A549 (cell line): ENCODE measurements around the gene TACC2. TPM values are rescaled to one million over a fixed set of nuclear protein-coding genes. Genes with fewer than 3 reads are reported as not detected.

Experiments used
- ATAC-seq, 2 experiments: fragments of 200-7000 bp in 1 of 2; fragments of >200 bp in 1 of 2; cut with Nextera tagmentation in 1 of 2; cut with Tn5 transposase in 1 of 2; 3 replicates each; pipeline versions ENCODE4 v1.8.0 to v1.9.1; 2018 to 2020; ENCODE audit warnings: mild to moderate bottlenecking in 1 of 2, moderate library complexity in 1 of 2
- CTCF ChIA-PET: fragments of 300-600 bp; sonication (Branson Sonifier 250); formaldehyde crosslinking; extraction: SDS; loops from one replicate; lab custom pipeline; 2021; ENCODE audit warnings: antibody characterized with exemption, inconsistent platforms; lab: Yijun Ruan, JAX
- POLR2A ChIA-PET: fragments of 350-600 bp; formaldehyde crosslinking; extraction: SDS; loops from one replicate; lab custom pipeline; 2021; ENCODE audit warnings: antibody characterized with exemption, inconsistent platforms; lab: Yijun Ruan, JAX
- DNase-seq, 2 experiments: peaks; one replicate each; pipeline versions ENCODE4 v3.0.0 to v3.0.0-alpha.2; 2011 to 2016; ENCODE audit warnings: low read depth in 1 of 2, low spot score in 1 of 2
- FAIRE-seq: peaks from 2 replicates; lab custom pipeline; 2011; peaks lifted over from hg19 to GRCh38; lab: Jason Lieb, UNC
- H3K27ac ChIP-seq, 2 experiments: fragments of >200 bp; sonication (Bioruptor Twin); formaldehyde crosslinking; 3 replicates each; pipeline ENCODE4 v1.5.1; 2016 to 2017
- H3K4me1 ChIP-seq: fragments of >200 bp; sonication (Bioruptor Twin); formaldehyde crosslinking; 3 replicates; pipeline ENCODE4 v1.6.1; 2016
- H3K4me2 ChIP-seq: fragments of >200 bp; sonication (Bioruptor Twin); formaldehyde crosslinking; 3 replicates; pipeline ENCODE4 v1.6.1; 2016
- H3K4me3 ChIP-seq: fragments of >200 bp; sonication (Bioruptor Twin); formaldehyde crosslinking; 3 replicates; pipeline ENCODE4 v1.5.1; 2016
- H3K9me3 ChIP-seq: fragments of >200 bp; sonication (Bioruptor Twin); formaldehyde crosslinking; 3 replicates; pipeline ENCODE4 v1.6.1; 2016
- BHLHE40 ChIP-seq: IDR thresholded peaks from 2 replicates; pipeline ENCODE4 v1.6.1; 2012; ENCODE audit warnings: low read depth, low read length, inconsistent platforms
- CBX8 ChIP-seq: fragments of 200-600 bp; sonication (generic); IDR thresholded peaks from 2 replicates; pipeline ENCODE4 v1.6.1; 2016
- E2F6 ChIP-seq: IDR thresholded peaks from 2 replicates; pipeline ENCODE4 v1.6.1; 2012; ENCODE audit warnings: low read depth, borderline replicate concordance
- ELK1 ChIP-seq: fragments of 150-350 bp; IDR thresholded peaks from 2 replicates; pipeline ENCODE4 v1.6.1; 2014; ENCODE audit warnings: low read depth, mild to moderate bottlenecking, low read length
- EP300 ChIP-seq, 2 experiments: fragments of >200 bp; sonication (Bioruptor Twin); formaldehyde crosslinking; IDR thresholded peaks; 2 replicates in 1 of 2; 3 replicates in 1 of 2; pipeline ENCODE4 v1.6.1; 2016 to 2017
- HOXB13 ChIP-seq: fragments of 250-450 bp; sonication (Bioruptor Pico); IDR thresholded peaks from 2 replicates; pipeline ENCODE4 v1.5.0; 2020; ENCODE audit warnings: low read depth, mild to moderate bottlenecking, moderate library complexity
- HOXB5 ChIP-seq: fragments of 250-450 bp; sonication (Bioruptor Pico); IDR thresholded peaks from 2 replicates; pipeline ENCODE4 v1.5.0; 2020; ENCODE audit warnings: mild to moderate bottlenecking, moderate library complexity
- JUNB ChIP-seq: fragments of >200 bp; sonication (Bioruptor Twin); formaldehyde crosslinking; IDR thresholded peaks from 2 replicates; pipeline ENCODE4 v1.6.1; 2016
- MAFK ChIP-seq: fragments of 450-650 bp; IDR thresholded peaks from 2 replicates; pipeline ENCODE4 v1.6.1; 2014; ENCODE audit not compliant: partially characterized antibody
- MYC ChIP-seq: IDR thresholded peaks from 2 replicates; pipeline ENCODE4 v1.6.1; 2012; ENCODE audit warnings: mild to moderate bottlenecking, inconsistent platforms, low read length, improper control_type of control experiment, borderline replicate concordance
- NR3C1 ChIP-seq: fragments of >200 bp; sonication (Bioruptor Twin); formaldehyde crosslinking; IDR thresholded peaks from 3 replicates; pipeline ENCODE4 v1.6.1; 2017
- POLR2AphosphoS2 ChIP-seq: conservative IDR thresholded peaks from 2 replicates; pipeline ENCODE4 v1.6.1; 2012; ENCODE audit warnings: low read length, improper control_type of control experiment, inconsistent platforms
- RFX5 ChIP-seq: fragments of 450-650 bp; IDR thresholded peaks from 2 replicates; pipeline ENCODE4 v1.7.1; 2014; ENCODE audit warnings: antibody characterized with exemption, mild to moderate bottlenecking, moderate library complexity
- SREBF2 ChIP-seq: fragments of 450-650 bp; IDR thresholded peaks from 2 replicates; pipeline ENCODE4 v1.6.1; 2014; ENCODE audit warnings: mild to moderate bottlenecking, moderate library complexity
- TP53 ChIP-seq: fragments of 250-450 bp; sonication (Bioruptor Pico); IDR thresholded peaks from 2 replicates; pipeline ENCODE4 v1.5.0; 2021; ENCODE audit warnings: mild to moderate bottlenecking, moderate library complexity
- ZC3H11A ChIP-seq: fragments of 450-650 bp; IDR thresholded peaks from 2 replicates; pipeline ENCODE4 v1.6.1; 2014; ENCODE audit warnings: antibody characterized with exemption, mild to moderate bottlenecking
- ZFP36 ChIP-seq: fragments of 450-650 bp; IDR thresholded peaks from 2 replicates; pipeline ENCODE4 v1.6.1; 2014; ENCODE audit warnings: borderline replicate concordance; ENCODE audit not compliant: partially characterized antibody
- WGBS: methylation state at CpG from one replicate; pipeline ENCODE4 v1.1.6; 2017; ENCODE audit errors: missing lambda C conversion rate; 5-methylcytosine and 5-hydroxymethylcytosine counted together
- polyA plus RNA-seq, 4 experiments: library from polyadenylated mRNA; depleted of rRNA in 3 of 4; stranded (reverse); fragments of >200 nt; fragmentation: RNase III in 1 of 4; extraction: RNeasy Plus Mini Kit Qiagen cat#74134 plus additional on column Dnase treatment in 1 of 4; gene quantifications; 2 replicates in 3 of 4; 3 replicates in 1 of 4; pipeline ENCODE4 v1.2.3, GENCODE V29; 2011 to 2017
- TF ChIP-seq, protein P1 (sequence below): IDR thresholded peaks from 2 replicates; pipeline ENCODE4 v1.6.1; 2012

TACC2 gene
- polyA plus RNA-seq, 2 of the 4 experiments (the other 2 are of a cell fraction) = 83.3 to 128 TPM

GRCh38 chr10:122135251-122136025 is 146.5 kb downstream of the TACC2 start:
- FAIRE-seq (no peak), ATAC-seq (no peak), DNase-seq (no peak)
- TF ChIP-seq JUNB = no peak
- TF ChIP-seq HOXB13 = no peak
- TF ChIP-seq MAFK = no peak
- no peak for TF ChIP-seq EP300 (IDR thresholded peaks at IDR 0.05)
- no peak for TF ChIP-seq HOXB5 (CRISPR knock-in tag)
- TF ChIP-seq TP53 (CRISPR knock-in tag) = no peak
- TF ChIP-seq CBX8 = no peak
- TF ChIP-seq ZC3H11A = no peak
- no peak for TF ChIP-seq ELK1
- Histone ChIP-seq H3K9me3 (no peaks in the 10 kb centered on the region), H3K4me2 (no peak overlapping the region), H3K4me3 (no peak overlapping the region), H3K4me1 (peaks cover 48% of the 10 kb centered on the region), H3K27ac (peak overlapping the region in 1 of 2 experiments; percentile 27; a peak in 1 of 6 replicates)
- 89% methylated on average over 13 of the region's 13 CpGs for WGBS
- POLR2A ChIA-PET = no interaction called here
- CTCF ChIA-PET = interaction anchor here (1.5 to 1.8 kb wide), 2 partner anchors 23 to 48 kb away, joined by 3 to 6 read pairs; no protein-coding TSS in a partner anchor

DNA sequence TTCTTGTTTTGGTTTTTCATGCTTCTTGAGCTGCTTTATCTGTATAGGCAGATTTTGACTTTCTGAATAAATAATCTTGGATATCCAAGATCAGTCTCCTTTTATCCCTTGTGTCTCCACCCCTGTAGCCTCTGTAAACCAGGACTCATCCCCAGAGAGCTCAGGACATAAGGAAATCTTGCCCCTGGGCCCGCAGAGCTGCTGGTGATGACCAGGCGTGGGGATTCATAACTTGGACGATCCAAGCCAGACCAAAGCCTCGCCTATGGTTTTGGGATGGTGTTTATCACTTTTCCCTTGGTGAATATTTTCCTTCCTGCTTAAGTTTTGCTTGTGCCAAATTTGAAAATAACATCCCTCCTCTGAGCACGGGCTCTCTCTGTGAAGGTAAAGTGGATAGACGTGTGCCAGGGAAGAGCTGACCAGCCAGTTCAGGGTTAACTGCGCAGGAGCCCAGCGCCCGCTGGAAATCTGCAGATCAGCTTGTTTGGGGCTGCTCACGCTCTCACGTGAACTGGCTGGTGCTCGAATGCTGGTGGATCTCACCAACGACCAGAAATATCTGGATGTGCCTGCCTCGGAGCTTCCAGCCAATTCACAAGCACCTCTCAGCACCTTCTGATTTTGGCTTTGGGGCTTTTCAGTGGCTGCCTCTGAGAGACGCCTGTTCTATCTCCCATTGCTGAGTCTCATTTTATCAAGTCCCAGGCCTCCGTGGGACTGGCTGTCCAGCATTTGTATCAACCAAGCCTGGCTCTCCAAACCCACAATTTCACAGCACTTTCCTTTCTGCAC is 150.1 kb downstream of the TACC2 start:
- Histone ChIP-seq H3K4me2 (peak overlapping the region; percentile 86; the same call in 2 of the 3 replicates), H3K27ac (peak overlapping the region; percentile 88 to 92), H3K4me1 (peaks cover 63% of the 10 kb centered on the region), H3K4me3 (no peak overlapping the region), H3K9me3 (no peaks in the 10 kb centered on the region)
- WGBS = 80% methylated on average over 16 of the region's 16 CpGs
- CTCF ChIA-PET = interaction anchor here (1.0 to 5.0 kb wide), 4 partner anchors 9 to 87 kb away, joined by 3 to 36 read pairs (median 15); no protein-coding TSS in a partner anchor
- DNase-seq (no peak), ATAC-seq (no peak), FAIRE-seq (no peak)
- TF ChIP-seq BHLHE40 (no peak), MYC (no peak), EP300 (IDR thresholded peaks at IDR 0.05) (no peak), E2F6 (no peak), TP53 (CRISPR knock-in tag) (no peak), RFX5 (no peak)
- POLR2A ChIA-PET = interaction anchor here (3.1 kb wide), 1 partner anchor 26 kb away, joined by 20 read pairs; no protein-coding TSS in a partner anchor

GRCh38 chr10:122139627-122140170 is 150.7 kb downstream of the TACC2 start:
- H3K4me2 ChIP-seq = peak overlapping the region; percentile 86
- TF ChIP-seq SREBF2 = no peak
- TF ChIP-seq BHLHE40 = no peak
- TF ChIP-seq ZC3H11A = no peak
- no peak for TF ChIP-seq CBX8
- no peak for TF ChIP-seq POLR2AphosphoS2
- TF ChIP-seq ZFP36 = no peak
- no peak for TF ChIP-seq NR3C1
- TF ChIP-seq, protein P1, sequence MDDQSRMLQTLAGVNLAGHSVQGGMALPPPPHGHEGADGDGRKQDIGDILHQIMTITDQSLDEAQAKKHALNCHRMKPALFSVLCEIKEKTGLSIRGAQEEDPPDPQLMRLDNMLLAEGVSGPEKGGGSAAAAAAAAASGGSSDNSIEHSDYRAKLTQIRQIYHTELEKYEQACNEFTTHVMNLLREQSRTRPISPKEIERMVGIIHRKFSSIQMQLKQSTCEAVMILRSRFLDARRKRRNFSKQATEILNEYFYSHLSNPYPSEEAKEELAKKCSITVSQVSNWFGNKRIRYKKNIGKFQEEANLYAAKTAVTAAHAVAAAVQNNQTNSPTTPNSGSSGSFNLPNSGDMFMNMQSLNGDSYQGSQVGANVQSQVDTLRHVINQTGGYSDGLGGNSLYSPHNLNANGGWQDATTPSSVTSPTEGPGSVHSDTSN = no peak
- WGBS = 87% methylated on average over 10 of the region's 10 CpGs
- H3K27ac ChIP-seq = peak overlapping the region; percentile 88 to 92
- H3K9me3 ChIP-seq = peaks cover 5% of the 10 kb centered on the region; the same call in 2 of the 3 replicates
- FAIRE-seq = no peak
- ChIA-PET POLR2A (interaction anchor here (0.9 to 3.1 kb wide), 3 partner anchors 10 to 27 kb away, joined by 3 to 20 read pairs (median 8); no protein-coding TSS in a partner anchor), CTCF (interaction anchor here (1.4 to 5.0 kb wide), 8 partner anchors 10 to 108 kb away, joined by 4 to 36 read pairs (median 16); no protein-coding TSS in a partner anchor)
- ATAC-seq = no peak
- peaks cover 69% of the 10 kb centered on the region for H3K4me1 ChIP-seq
- no peak for DNase-seq
- peak overlapping the region; percentile 12; the same call in 2 of the 3 replicates for H3K4me3 ChIP-seq
